ENCODE measurements around the gene TMEM39A. TPM values are rescaled to one million over a fixed set of nuclear protein-coding genes. Genes with fewer than 3 reads are reported as not detected.

TMEM39A gene
- total and polyA plus RNA-seq, 2 donors (not counting 1 experiment from before 2014, with no cell fraction given): 8.5 to 39.9 TPM

DNA sequence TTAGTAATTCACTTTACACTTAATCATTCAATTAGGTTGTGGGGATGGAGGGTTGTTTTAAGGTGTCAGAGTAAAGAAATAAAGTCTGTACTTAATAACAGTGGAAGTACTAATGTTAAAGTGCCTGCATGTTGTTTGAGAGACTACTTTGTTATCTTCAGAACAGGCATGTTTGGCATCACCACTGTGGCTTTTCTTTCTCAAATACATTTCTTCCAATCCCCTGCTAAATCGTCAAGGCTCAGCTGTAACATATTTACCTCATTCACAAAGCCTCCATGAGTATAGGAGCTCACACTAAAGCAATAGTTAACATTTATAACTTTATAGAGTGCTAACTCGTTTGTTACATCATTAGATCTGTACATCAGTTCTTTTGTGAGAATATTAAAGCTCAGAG, 37.5 kb upstream of the TMEM39A start:
- no CpG with 5 or more reads among the region's 2 CpGs for WGBS (ENCODE audit: insufficient coverage)
- POLR2A ChIA-PET: no interaction called here
- H2AFZ ChIP-seq (ENCODE audit: insufficient read depth, low read depth, low read length, poor library complexity, severe bottlenecking): no peak overlapping the region
- no peaks in the 10 kb centered on the region for H3K27me3 ChIP-seq (replicated peaks in 1 of 4; ENCODE audit: control extremely low read depth in 1 of 4, control insufficient read depth in 3 of 4, insufficient read depth in 4 of 4, low read length in 3 of 4)
- TF ChIP-seq EZH2 (IDR thresholded peaks at IDR 0.05; ENCODE audit: borderline replicate concordance, insufficient read depth, low read depth, low read length, poor library complexity, severe bottlenecking): no peak
- TF ChIP-seq, protein P1, sequence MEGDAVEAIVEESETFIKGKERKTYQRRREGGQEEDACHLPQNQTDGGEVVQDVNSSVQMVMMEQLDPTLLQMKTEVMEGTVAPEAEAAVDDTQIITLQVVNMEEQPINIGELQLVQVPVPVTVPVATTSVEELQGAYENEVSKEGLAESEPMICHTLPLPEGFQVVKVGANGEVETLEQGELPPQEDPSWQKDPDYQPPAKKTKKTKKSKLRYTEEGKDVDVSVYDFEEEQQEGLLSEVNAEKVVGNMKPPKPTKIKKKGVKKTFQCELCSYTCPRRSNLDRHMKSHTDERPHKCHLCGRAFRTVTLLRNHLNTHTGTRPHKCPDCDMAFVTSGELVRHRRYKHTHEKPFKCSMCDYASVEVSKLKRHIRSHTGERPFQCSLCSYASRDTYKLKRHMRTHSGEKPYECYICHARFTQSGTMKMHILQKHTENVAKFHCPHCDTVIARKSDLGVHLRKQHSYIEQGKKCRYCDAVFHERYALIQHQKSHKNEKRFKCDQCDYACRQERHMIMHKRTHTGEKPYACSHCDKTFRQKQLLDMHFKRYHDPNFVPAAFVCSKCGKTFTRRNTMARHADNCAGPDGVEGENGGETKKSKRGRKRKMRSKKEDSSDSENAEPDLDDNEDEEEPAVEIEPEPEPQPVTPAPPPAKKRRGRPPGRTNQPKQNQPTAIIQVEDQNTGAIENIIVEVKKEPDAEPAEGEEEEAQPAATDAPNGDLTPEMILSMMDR (IDR thresholded peaks at IDR 0.05): no peak
- CTCF ChIA-PET: interaction anchor here (0.7 to 1.3 kb wide), 3 partner anchors 59 to 226 kb away, joined by 3 to 4 read pairs (median 3); partner anchors contain the start of gene CD80
- Mint-ChIP-seq H3K27ac (no peak overlapping the region), H3K27me3 (no peaks in the 10 kb centered on the region), H3K4me1 (peaks cover 26% of the 10 kb centered on the region), H3K4me3 (peak overlapping the region; percentile 6), H3K9me3 (ENCODE audit: insufficient read depth) (no peaks in the 10 kb centered on the region)
- H3K36me3 ChIP-seq (replicated peaks in 1 of 2; ENCODE audit: control extremely low read depth in 1 of 2, control insufficient read depth in 1 of 2, extremely low read depth in 1 of 2, insufficient read depth in 2 of 2, low read length in 1 of 2): peaks cover 11 to 14% of the 10 kb centered on the region in 2 experiments
- H3K4me3 ChIP-seq (ENCODE audit: control extremely low read depth in 1 of 5, extremely low read depth in 1 of 5, insufficient read depth in 1 of 5, low read depth in 2 of 5, low read length in 4 of 5): no peak overlapping the region
- H3K4me2 ChIP-seq (replicated peaks; ENCODE audit: low read depth, low read length, poor library complexity, severe bottlenecking): no peak overlapping the region
- H3K9me3 ChIP-seq (ENCODE audit: control extremely low read depth in 1 of 3, control insufficient read depth in 2 of 3, insufficient read depth in 1 of 3, low read length in 2 of 3): no peaks in the 10 kb centered on the region
- no peak overlapping the region for H3K9ac ChIP-seq (ENCODE audit: low read length)
- H3K79me2 ChIP-seq (ENCODE audit: control insufficient read depth, insufficient read depth, low read length): peaks cover 40% of the 10 kb centered on the region
- H4K20me1 ChIP-seq (ENCODE audit: control insufficient read depth, insufficient read depth, low read length, poor library complexity, severe bottlenecking): no peaks in the 10 kb centered on the region
- DNase-seq: no peak
- H3K27ac ChIP-seq (ENCODE audit: low read length in 2 of 2): no peak overlapping the region
- intact Hi-C loops (cut with micrococcal nuclease): no loop called here
- H3K4me1 ChIP-seq (ENCODE audit: control insufficient read depth in 2 of 2, insufficient read depth in 2 of 2, low read length in 2 of 2): peaks cover 16 to 18% of the 10 kb centered on the region in 2 donors
- no peak for ATAC-seq (ENCODE audit: low read depth)

DNA sequence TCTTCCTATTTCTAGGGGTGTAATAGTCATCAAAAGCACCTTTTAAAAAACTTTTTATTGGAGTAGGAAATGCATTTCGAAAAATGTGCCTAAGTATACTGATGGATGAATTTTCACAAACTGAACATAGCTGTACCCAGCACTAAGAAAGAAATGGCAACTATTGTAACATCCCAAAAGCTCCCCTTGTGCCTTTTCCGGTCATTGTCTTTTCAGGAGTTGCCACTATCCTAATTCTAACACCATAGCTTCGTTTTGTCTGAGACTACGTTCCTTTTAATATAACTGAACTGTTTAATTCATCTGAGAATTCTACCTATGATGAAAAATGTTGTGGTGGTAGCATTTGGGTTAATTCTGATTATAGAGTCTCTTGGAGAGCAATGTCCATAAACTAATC, 36.9 kb upstream of the TMEM39A start:
- intact Hi-C loops (cut with micrococcal nuclease): no loop called here
- ChIA-PET CTCF (interaction anchor here (0.6 to 0.7 kb wide), 2 partner anchors 18 to 59 kb away, joined by 4 to 5 read pairs; partner anchors contain the start of gene CD80), POLR2A (no interaction called here)
- Mint-ChIP-seq H3K9me3 (ENCODE audit: insufficient read depth) (no peaks in the 10 kb centered on the region), H3K27ac (peak overlapping the region; percentile 54), H3K27me3 (no peaks in the 10 kb centered on the region), H3K4me3 (peak overlapping the region; percentile 67), H3K4me1 (peaks cover 26% of the 10 kb centered on the region)
- H3K4me3 ChIP-seq (ENCODE audit: control extremely low read depth in 1 of 5, extremely low read depth in 1 of 5, insufficient read depth in 1 of 5, low read depth in 2 of 5, low read length in 4 of 5): no peak overlapping the region
- H3K36me3 ChIP-seq (replicated peaks in 1 of 2; ENCODE audit: control extremely low read depth in 1 of 2, control insufficient read depth in 1 of 2, extremely low read depth in 1 of 2, insufficient read depth in 2 of 2, low read length in 1 of 2): peaks cover 6 to 12% of the 10 kb centered on the region in 2 experiments
- DNase-seq (no peak), ATAC-seq (ENCODE audit: low read depth) (no peak)
- no CpG with 5 or more reads among the region's 4 CpGs for WGBS (ENCODE audit: insufficient coverage)
- peaks cover 40% of the 10 kb centered on the region for H3K79me2 ChIP-seq (ENCODE audit: control insufficient read depth, insufficient read depth, low read length)
- peak overlapping the region; percentile 6 for H3K4me2 ChIP-seq (replicated peaks; ENCODE audit: low read depth, low read length, poor library complexity, severe bottlenecking)
- peaks cover 16 to 18% of the 10 kb centered on the region in 2 donors for H3K4me1 ChIP-seq (ENCODE audit: control insufficient read depth in 2 of 2, insufficient read depth in 2 of 2, low read length in 2 of 2)
- no peaks in the 10 kb centered on the region for H3K27me3 ChIP-seq (replicated peaks in 1 of 4; ENCODE audit: control extremely low read depth in 1 of 4, control insufficient read depth in 3 of 4, insufficient read depth in 4 of 4, low read length in 3 of 4)
- no peak overlapping the region for H2AFZ ChIP-seq (ENCODE audit: insufficient read depth, low read depth, low read length, poor library complexity, severe bottlenecking)
- H3K9ac ChIP-seq (ENCODE audit: low read length): no peak overlapping the region
- H3K9me3 ChIP-seq (ENCODE audit: control extremely low read depth in 1 of 3, control insufficient read depth in 2 of 3, insufficient read depth in 1 of 3, low read length in 2 of 3): no peaks in the 10 kb centered on the region
- H3K27ac ChIP-seq (ENCODE audit: low read length in 2 of 2): no peak overlapping the region
- TF ChIP-seq, protein P1 (IDR thresholded peaks at IDR 0.05): no peak
- TF ChIP-seq EZH2 (IDR thresholded peaks at IDR 0.05; ENCODE audit: borderline replicate concordance, insufficient read depth, low read depth, low read length, poor library complexity, severe bottlenecking): no peak
- no peaks in the 10 kb centered on the region for H4K20me1 ChIP-seq (ENCODE audit: control insufficient read depth, insufficient read depth, low read length, poor library complexity, severe bottlenecking)
